Muscle layer of colon (tissue), 2 donors: ENCODE measurements around the gene ZBED1.

Source experiments
- H3K27ac ChIP-seq: one replicate; pipeline ENCODE4 v1.7.0; 2013; ENCODE audit warnings: low read depth, mild to moderate bottlenecking, low read length, moderate library complexity
- H3K27me3 ChIP-seq, 2 donors: one replicate each; pipeline ENCODE4 v1.7.0; 2013; ENCODE audit warnings: low read length in 2 of 2, mild to moderate bottlenecking in 2 of 2; ENCODE audit not compliant: insufficient read depth in 2 of 2, control insufficient read depth in 1 of 2
- H3K36me3 ChIP-seq: one replicate; pipeline ENCODE4 v1.7.0; 2013; ENCODE audit warnings: mild to moderate bottlenecking, low read length; ENCODE audit not compliant: insufficient read depth
- H3K4me1 ChIP-seq: one replicate; pipeline ENCODE4 v1.7.0; 2013; ENCODE audit warnings: mild to moderate bottlenecking, low read length; ENCODE audit not compliant: insufficient read depth
- H3K4me3 ChIP-seq, 2 donors: one replicate each; pipeline ENCODE4 v1.7.0; 2013; ENCODE audit warnings: low read length in 2 of 2, low read depth in 1 of 2, mild to moderate bottlenecking in 1 of 2, moderate library complexity in 1 of 2
- H3K9ac ChIP-seq: one replicate; pipeline ENCODE4 v1.7.0; 2013; ENCODE audit warnings: low read length
- H3K9me3 ChIP-seq: one replicate; pipeline ENCODE4 v1.7.0; 2013; ENCODE audit warnings: mild to moderate bottlenecking, low read length
- donor health status: abdominal sarcoma.
- donor health status: Adenocarcinoma of cecum.

The ZBED1 gene

GRCh38 chrX:2441466-2441865 is 59.3 kb downstream of the ZBED1 start:
- H3K36me3 ChIP-seq: no peaks in the 10 kb centered on the region
- no peaks in the 10 kb centered on the region for H3K9me3 ChIP-seq
- no peak overlapping the region for H3K9ac ChIP-seq
- H3K4me3 ChIP-seq: no peak overlapping the region
- H3K27me3 ChIP-seq: no peaks in the 10 kb centered on the region
- no peaks in the 10 kb centered on the region for H3K4me1 ChIP-seq
- no peak overlapping the region for H3K27ac ChIP-seq

GRCh38 chrX:2439613-2440012 is 61.2 kb downstream of the ZBED1 start:
- H3K4me3 ChIP-seq: no peak overlapping the region
- no peak overlapping the region for H3K9ac ChIP-seq
- no peaks in the 10 kb centered on the region for H3K36me3 ChIP-seq
- no peaks in the 10 kb centered on the region for H3K9me3 ChIP-seq
- no peak overlapping the region for H3K27ac ChIP-seq
- no peaks in the 10 kb centered on the region for H3K4me1 ChIP-seq
- no peaks in the 10 kb centered on the region for H3K27me3 ChIP-seq
